HepG2 (cell line): ENCODE data around the gene NRL. TPM values are rescaled to one million over a fixed set of nuclear protein-coding genes. Genes with fewer than 3 reads are reported as not detected.
A peak's percentile ranks its signal among the peaks of the same experiment; 100 is the strongest.

ENCODE experiments used
- ATAD3A ChIP-seq: sonication (generic); formaldehyde crosslinking; IDR thresholded peaks from 2 replicates; pipeline ENCODE4 v1.4.0; 2020; ENCODE audit warnings: missing genetic modification reagents
- HOXA5 ChIP-seq: sonication (generic); formaldehyde crosslinking; IDR thresholded peaks from 2 replicates; pipeline ENCODE4 v1.4.0; 2020; ENCODE audit warnings: missing genetic modification reagents
- IRF1 ChIP-seq: sonication (generic); formaldehyde crosslinking; IDR thresholded peaks from 2 replicates; pipeline ENCODE4 v1.4.0; 2020; ENCODE audit warnings: low read depth, mild to moderate bottlenecking, missing genetic modification reagents
- KDM1A ChIP-seq: IDR thresholded peaks from 2 replicates; pipeline ENCODE4 v1.6.1; 2016; ENCODE audit warnings: missing compliant biosample characterization
- MIER3 ChIP-seq: IDR thresholded peaks from 2 replicates; pipeline ENCODE4 v1.6.1; 2016; ENCODE audit warnings: missing compliant biosample characterization, borderline replicate concordance
- NFYB ChIP-seq: sonication (generic); formaldehyde crosslinking; IDR thresholded peaks from 2 replicates; pipeline ENCODE4 v1.4.0; 2020; ENCODE audit warnings: missing genetic modification reagents
- POLR2AphosphoS5 ChIP-seq: IDR thresholded peaks from 2 replicates; pipeline ENCODE4 v1.6.1; 2012; ENCODE audit warnings: low read depth, low read length
- PPARG ChIP-seq: conservative IDR thresholded peaks from 2 replicates; pipeline ENCODE4 v1.6.1; 2016; ENCODE audit warnings: missing biosample characterization, missing genetic modification reagents
- RXRB ChIP-seq: IDR thresholded peaks from 2 replicates; pipeline ENCODE4 v1.6.1; 2016; ENCODE audit warnings: borderline replicate concordance, missing genetic modification reagents, missing compliant biosample characterization
- SATB2 ChIP-seq: sonication (generic); formaldehyde crosslinking; IDR thresholded peaks from 2 replicates; pipeline ENCODE4 v1.5.0; 2020; ENCODE audit warnings: missing genetic modification reagents
- SPEN ChIP-seq: sonication (generic); formaldehyde crosslinking; IDR thresholded peaks from 2 replicates; pipeline ENCODE4 v1.5.1; 2020; ENCODE audit warnings: low read depth, mild to moderate bottlenecking, missing genetic modification reagents
- THYN1 ChIP-seq: sonication (generic); formaldehyde crosslinking; IDR thresholded peaks from 2 replicates; pipeline ENCODE4 v1.8.1; 2023; ENCODE audit warnings: low read depth, mild to moderate bottlenecking, moderate library complexity, missing genetic modification reagents, borderline replicate concordance
- ZNF451 ChIP-seq: sonication (generic); formaldehyde crosslinking; IDR thresholded peaks from 2 replicates; pipeline ENCODE4 v1.5.0; 2020; ENCODE audit warnings: mild to moderate bottlenecking, missing genetic modification reagents
- ZNF781 ChIP-seq: sonication (generic); formaldehyde crosslinking; IDR thresholded peaks from 2 replicates; pipeline ENCODE4 v1.5.1; 2020; ENCODE audit warnings: borderline replicate concordance, mild to moderate bottlenecking, missing genetic modification reagents; ENCODE audit errors: not compliant biosample characterization
- polyA plus RNA-seq, 8 experiments: library from polyadenylated mRNA; depleted of rRNA in 3 of 8; stranded (reverse) in 7 of 8; unstranded in 1 of 8; fragments of >200 nt; fragmentation: Illumina TruSeq in 4 of 8; extraction: Trizol in 4 of 8; gene quantifications; 2 replicates each; pipeline versions ENCODE4 v1.2.1 to v1.2.3, GENCODE V29; 2011 to 2016; ENCODE audit warnings: low read depth in 4 of 8, missing spikeins in 1 of 8, mixed read lengths in 1 of 8; ENCODE audit not compliant: insufficient read depth in 1 of 8
- total RNA-seq, 5 experiments: library from RNA; depleted of rRNA; stranded (reverse); fragments of >200 nt; fragmentation: Illumina TruSeq; extraction: Trizol; gene quantifications; 2 replicates each; pipeline ENCODE4 v1.2.3, GENCODE V29; 2016; ENCODE audit warnings: low read depth in 1 of 5
- TF ChIP-seq, protein P1 (sequence below): sonication (generic); formaldehyde crosslinking; IDR thresholded peaks from 2 replicates; pipeline ENCODE4; 2020; ENCODE audit warnings: missing genetic modification reagents, mild to moderate bottlenecking, borderline replicate concordance
- TF ChIP-seq, protein P2 (sequence below): sonication (generic); formaldehyde crosslinking; IDR thresholded peaks from 2 replicates; pipeline ENCODE4 v1.5.1; 2020; ENCODE audit warnings: missing genetic modification reagents, mild to moderate bottlenecking, borderline replicate concordance
- TF ChIP-seq, protein P3 (sequence below): sonication (generic); formaldehyde crosslinking; IDR thresholded peaks from 2 replicates; pipeline ENCODE4 v1.4.0; 2020; ENCODE audit warnings: low read depth, mild to moderate bottlenecking, missing genetic modification reagents
- TF ChIP-seq, protein P4 (sequence below): sonication (generic); formaldehyde crosslinking; IDR thresholded peaks from 2 replicates; pipeline ENCODE4 v1.4.0; 2020; ENCODE audit warnings: missing genetic modification reagents
- TF ChIP-seq, protein P5 (sequence below): sonication (generic); formaldehyde crosslinking; IDR thresholded peaks from 2 replicates; pipeline ENCODE4 v1.4.0; 2020; ENCODE audit warnings: missing genetic modification reagents
- TF ChIP-seq, protein P6 (sequence below): sonication (generic); formaldehyde crosslinking; IDR thresholded peaks from 2 replicates; pipeline ENCODE4 v1.8.1; 2023; ENCODE audit warnings: missing genetic modification reagents, mild to moderate bottlenecking, borderline replicate concordance

NRL gene
- total and polyA plus RNA-seq, 2 of the 13 experiments (the other 11 are each of a cell fraction or from before 2014, with no cell fraction given) = 2.5 to 4.7 TPM

DNA sequence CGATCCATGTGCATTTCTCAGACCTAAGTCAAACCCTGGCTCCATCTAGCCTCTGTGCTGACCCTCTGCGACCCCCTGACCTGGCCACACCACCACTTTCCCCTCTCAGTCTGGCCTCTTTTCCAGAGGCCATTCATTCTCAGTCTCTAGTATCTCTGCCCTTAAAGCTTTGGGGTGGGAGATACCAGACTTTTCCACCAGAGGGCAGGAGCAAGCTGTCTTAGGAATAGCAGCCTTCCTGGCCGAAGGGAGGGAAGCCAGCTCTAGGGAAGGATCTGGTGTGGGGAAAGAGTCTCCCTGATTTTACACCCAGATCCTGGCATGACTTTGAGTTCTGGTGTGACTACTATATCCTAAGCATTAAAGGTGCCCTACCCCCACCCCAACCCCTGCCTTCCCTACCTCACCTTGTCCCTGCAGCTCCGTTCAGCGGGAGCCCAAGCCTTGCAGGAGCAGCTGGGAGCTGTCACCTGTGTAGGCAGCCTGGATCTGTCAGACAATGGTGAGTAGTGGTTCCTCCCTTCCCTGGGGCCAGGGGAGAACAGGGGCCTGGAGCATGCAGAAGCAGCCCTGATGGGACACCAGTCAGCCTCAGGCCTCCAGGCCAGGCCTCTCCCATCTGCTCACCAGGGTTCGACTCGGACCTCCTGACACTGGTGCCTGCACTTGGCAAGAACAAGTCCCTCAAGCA is 56.3 kb downstream of the NRL start (continued):
- TF ChIP-seq, protein P1, sequence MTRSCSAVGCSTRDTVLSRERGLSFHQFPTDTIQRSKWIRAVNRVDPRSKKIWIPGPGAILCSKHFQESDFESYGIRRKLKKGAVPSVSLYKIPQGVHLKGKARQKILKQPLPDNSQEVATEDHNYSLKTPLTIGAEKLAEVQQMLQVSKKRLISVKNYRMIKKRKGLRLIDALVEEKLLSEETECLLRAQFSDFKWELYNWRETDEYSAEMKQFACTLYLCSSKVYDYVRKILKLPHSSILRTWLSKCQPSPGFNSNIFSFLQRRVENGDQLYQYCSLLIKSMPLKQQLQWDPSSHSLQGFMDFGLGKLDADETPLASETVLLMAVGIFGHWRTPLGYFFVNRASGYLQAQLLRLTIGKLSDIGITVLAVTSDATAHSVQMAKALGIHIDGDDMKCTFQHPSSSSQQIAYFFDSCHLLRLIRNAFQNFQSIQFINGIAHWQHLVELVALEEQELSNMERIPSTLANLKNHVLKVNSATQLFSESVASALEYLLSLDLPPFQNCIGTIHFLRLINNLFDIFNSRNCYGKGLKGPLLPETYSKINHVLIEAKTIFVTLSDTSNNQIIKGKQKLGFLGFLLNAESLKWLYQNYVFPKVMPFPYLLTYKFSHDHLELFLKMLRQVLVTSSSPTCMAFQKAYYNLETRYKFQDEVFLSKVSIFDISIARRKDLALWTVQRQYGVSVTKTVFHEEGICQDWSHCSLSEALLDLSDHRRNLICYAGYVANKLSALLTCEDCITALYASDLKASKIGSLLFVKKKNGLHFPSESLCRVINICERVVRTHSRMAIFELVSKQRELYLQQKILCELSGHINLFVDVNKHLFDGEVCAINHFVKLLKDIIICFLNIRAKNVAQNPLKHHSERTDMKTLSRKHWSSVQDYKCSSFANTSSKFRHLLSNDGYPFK = peak; percentile 54; the same call in 1 of the 2 replicates
- TF ChIP-seq NFYB (CRISPR knock-in tag) = no peak
- TF ChIP-seq HOXA5 (CRISPR knock-in tag) = no peak
- no peak for TF ChIP-seq ATAD3A (CRISPR knock-in tag)
- TF ChIP-seq, protein P2, sequence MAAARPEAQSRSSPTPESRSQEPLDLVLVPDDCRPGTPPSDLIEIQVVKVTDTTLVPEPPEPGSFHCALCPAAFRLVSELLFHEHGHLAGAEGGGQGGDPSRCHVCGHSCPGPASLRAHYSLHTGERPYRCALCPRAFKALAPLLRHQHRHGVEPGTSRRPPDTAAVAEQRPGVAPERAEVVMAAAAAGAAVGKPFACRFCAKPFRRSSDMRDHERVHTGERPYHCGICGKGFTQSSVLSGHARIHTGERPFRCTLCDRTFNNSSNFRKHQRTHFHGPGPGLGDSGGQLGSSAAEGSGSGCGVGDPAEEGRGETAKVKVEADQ (CRISPR knock-in tag) = no peak
- no peak for TF ChIP-seq IRF1 (CRISPR knock-in tag)
- TF ChIP-seq KDM1A = no peak
- TF ChIP-seq, protein P3, sequence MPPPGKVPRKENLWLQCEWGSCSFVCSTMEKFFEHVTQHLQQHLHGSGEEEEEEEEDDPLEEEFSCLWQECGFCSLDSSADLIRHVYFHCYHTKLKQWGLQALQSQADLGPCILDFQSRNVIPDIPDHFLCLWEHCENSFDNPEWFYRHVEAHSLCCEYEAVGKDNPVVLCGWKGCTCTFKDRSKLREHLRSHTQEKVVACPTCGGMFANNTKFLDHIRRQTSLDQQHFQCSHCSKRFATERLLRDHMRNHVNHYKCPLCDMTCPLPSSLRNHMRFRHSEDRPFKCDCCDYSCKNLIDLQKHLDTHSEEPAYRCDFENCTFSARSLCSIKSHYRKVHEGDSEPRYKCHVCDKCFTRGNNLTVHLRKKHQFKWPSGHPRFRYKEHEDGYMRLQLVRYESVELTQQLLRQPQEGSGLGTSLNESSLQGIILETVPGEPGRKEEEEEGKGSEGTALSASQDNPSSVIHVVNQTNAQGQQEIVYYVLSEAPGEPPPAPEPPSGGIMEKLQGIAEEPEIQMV = no peak; the same call in 1 of the 2 replicates
- peak; percentile 73; the same call in 1 of the 2 replicates for TF ChIP-seq PPARG
- TF ChIP-seq POLR2AphosphoS5 = no peak
- TF ChIP-seq SATB2 = no peak
- TF ChIP-seq ZNF781 (CRISPR knock-in tag) = no peak
- peak; percentile 17; the same call in 1 of the 2 replicates for TF ChIP-seq MIER3
- TF ChIP-seq THYN1 (CRISPR knock-in tag) = no peak
- TF ChIP-seq SPEN = peak; percentile 77; the same call in 1 of the 2 replicates
- TF ChIP-seq, protein P4, sequence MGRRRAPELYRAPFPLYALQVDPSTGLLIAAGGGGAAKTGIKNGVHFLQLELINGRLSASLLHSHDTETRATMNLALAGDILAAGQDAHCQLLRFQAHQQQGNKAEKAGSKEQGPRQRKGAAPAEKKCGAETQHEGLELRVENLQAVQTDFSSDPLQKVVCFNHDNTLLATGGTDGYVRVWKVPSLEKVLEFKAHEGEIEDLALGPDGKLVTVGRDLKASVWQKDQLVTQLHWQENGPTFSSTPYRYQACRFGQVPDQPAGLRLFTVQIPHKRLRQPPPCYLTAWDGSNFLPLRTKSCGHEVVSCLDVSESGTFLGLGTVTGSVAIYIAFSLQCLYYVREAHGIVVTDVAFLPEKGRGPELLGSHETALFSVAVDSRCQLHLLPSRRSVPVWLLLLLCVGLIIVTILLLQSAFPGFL (CRISPR knock-in tag) = no peak
- peak; percentile 75; the same call in 1 of the 2 replicates for TF ChIP-seq RXRB
- peak; percentile 66; the same call in 1 of the 2 replicates for TF ChIP-seq ZNF451 (CRISPR knock-in tag)
- TF ChIP-seq, protein P5, sequence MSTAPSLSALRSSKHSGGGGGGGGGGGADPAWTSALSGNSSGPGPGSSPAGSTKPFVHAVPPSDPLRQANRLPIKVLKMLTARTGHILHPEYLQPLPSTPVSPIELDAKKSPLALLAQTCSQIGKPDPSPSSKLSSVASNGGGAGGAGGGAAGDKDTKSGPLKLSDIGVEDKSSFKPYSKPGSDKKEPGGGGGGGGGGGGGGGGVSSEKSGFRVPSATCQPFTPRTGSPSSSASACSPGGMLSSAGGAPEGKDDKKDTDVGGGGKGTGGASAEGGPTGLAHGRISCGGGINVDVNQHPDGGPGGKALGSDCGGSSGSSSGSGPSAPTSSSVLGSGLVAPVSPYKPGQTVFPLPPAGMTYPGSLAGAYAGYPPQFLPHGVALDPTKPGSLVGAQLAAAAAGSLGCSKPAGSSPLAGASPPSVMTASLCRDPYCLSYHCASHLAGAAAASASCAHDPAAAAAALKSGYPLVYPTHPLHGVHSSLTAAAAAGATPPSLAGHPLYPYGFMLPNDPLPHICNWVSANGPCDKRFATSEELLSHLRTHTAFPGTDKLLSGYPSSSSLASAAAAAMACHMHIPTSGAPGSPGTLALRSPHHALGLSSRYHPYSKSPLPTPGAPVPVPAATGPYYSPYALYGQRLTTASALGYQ (CRISPR knock-in tag) = no peak
- TF ChIP-seq, protein P6, sequence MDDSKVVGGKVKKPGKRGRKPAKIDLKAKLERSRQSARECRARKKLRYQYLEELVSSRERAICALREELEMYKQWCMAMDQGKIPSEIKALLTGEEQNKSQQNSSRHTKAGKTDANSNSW (CRISPR knock-in tag) = no peak
